ENCODE data around the gene ZBED3.
"Not testable (repeated sequence)": the region's sequence is repeated elsewhere in the genome, so short reads cannot be mapped to it uniquely, and the experiment has no call there.

ZBED3 gene

DNA sequence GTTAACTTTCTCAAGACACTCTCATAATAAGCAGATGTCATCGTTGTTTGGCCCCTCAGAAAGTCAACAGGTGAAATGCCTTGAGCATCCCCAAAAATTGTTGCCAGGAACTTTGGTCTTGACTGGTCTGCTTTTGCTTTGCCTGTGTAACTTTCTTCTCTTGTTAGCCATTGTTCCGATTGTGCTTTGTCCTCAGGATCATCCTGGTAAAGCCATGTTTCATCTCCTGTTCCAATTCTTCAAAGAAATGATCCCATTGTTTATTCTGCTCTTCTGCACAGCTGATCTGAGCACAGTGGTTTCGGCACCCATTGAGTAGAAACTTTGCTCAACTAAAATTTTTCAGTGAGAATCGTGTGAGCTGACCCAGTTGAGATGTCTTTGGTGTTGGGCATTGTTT, 8.1 kb upstream of the ZBED3 start:
- Mint-ChIP-seq H3K9me3 (peaks cover 8% of the 10 kb centered on the region), H3K27ac (no peak overlapping the region), H3K36me3 (ENCODE audit: low read depth) (peaks cover 13% of the 10 kb centered on the region), H3K4me3 (no peak overlapping the region), H3K27me3 (no peaks in the 10 kb centered on the region), H3K4me1 (ENCODE audit: low read depth) (no peaks in the 10 kb centered on the region)
- intact Hi-C loops (cut with micrococcal nuclease), result no loop called here

GRCh38 chr5:77087484-77088261, 588 bp upstream of the ZBED3 start:
- Mint-ChIP-seq H3K9me3 (no peaks in the 10 kb centered on the region), H3K4me3 (peak overlapping the region; percentile 92), H3K4me1 (ENCODE audit: low read depth) (peaks cover 18% of the 10 kb centered on the region), H3K27ac (peak overlapping the region; percentile 88), H3K27me3 (no peaks in the 10 kb centered on the region), H3K36me3 (ENCODE audit: low read depth) (peaks cover 27% of the 10 kb centered on the region)
- intact Hi-C loops (cut with micrococcal nuclease), result loop anchor here (10.0 kb wide), 1 partner anchor 397 kb away; no protein-coding TSS in a partner anchor

DNA sequence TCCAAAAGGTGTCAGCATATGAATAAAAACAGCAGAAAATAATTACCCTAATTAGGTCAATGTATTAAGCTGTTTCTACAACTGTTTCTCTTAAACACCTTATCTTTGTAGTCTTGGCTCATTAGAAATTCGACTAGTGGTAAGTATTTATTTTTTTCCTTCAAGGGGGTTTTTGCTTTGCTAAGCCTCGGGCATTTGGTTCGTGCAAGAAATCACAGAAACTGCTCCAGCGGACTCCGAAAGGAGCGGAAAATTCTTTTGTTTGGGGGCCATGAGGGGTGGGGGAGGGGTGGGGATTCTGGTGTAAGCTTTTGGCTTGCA, 757 bp downstream of the ZBED3 start:
- Mint-ChIP-seq H3K4me3 (peak overlapping the region; percentile 92), H3K9me3 (no peaks in the 10 kb centered on the region), H3K27ac (peak overlapping the region; percentile 88), H3K36me3 (ENCODE audit: low read depth) (peaks cover 32% of the 10 kb centered on the region), H3K4me1 (ENCODE audit: low read depth) (peaks cover 18% of the 10 kb centered on the region), H3K27me3 (no peaks in the 10 kb centered on the region)
- intact Hi-C loops (cut with micrococcal nuclease), result loop anchor here (10.0 kb wide), 1 partner anchor 398 kb away; no protein-coding TSS in a partner anchor

- no peak overlapping the region for H3K4me3 Mint-ChIP-seq
- intact Hi-C loops (cut with micrococcal nuclease), result loop anchor here (10.0 kb wide), 1 partner anchor 402 kb away; no protein-coding TSS in a partner anchor
- no peak overlapping the region for H3K27ac Mint-ChIP-seq
Measured at GRCh38 chr5:77083088-77083487, 4.0 kb downstream of the ZBED3 start.

GRCh38 chr5:77082280-77082679, 4.8 kb downstream of the ZBED3 start:
- no peak overlapping the region for H3K27ac Mint-ChIP-seq
- H3K4me1 Mint-ChIP-seq (ENCODE audit: low read depth), result peaks cover 7% of the 10 kb centered on the region
- no peaks in the 10 kb centered on the region for H3K9me3 Mint-ChIP-seq
- H3K27me3 Mint-ChIP-seq, result peaks cover 1% of the 10 kb centered on the region
- peaks cover 45% of the 10 kb centered on the region for H3K36me3 Mint-ChIP-seq (ENCODE audit: low read depth)
- intact Hi-C loops (cut with micrococcal nuclease), result loop anchor here (10.0 kb wide), 1 partner anchor 403 kb away; no protein-coding TSS in a partner anchor
- H3K4me3 Mint-ChIP-seq, result no peak overlapping the region

More at GRCh38 chr5:77083088-77083487, 4.0 kb downstream of the ZBED3 start:
- Mint-ChIP-seq H3K27me3 (no peaks in the 10 kb centered on the region), H3K9me3 (no peaks in the 10 kb centered on the region), H3K36me3 (ENCODE audit: low read depth) (peaks cover 45% of the 10 kb centered on the region), H3K4me1 (ENCODE audit: low read depth) (peaks cover 10% of the 10 kb centered on the region)

GRCh38 chr5:77080905-77081304, 6.2 kb downstream of the ZBED3 start:
- Mint-ChIP-seq H3K4me3 (no peak overlapping the region), H3K27me3 (peaks cover 1% of the 10 kb centered on the region), H3K9me3 (no peaks in the 10 kb centered on the region), H3K36me3 (ENCODE audit: low read depth) (peaks cover 42% of the 10 kb centered on the region), H3K4me1 (ENCODE audit: low read depth) (peaks cover 17% of the 10 kb centered on the region), H3K27ac (no peak overlapping the region)
- intact Hi-C loops (cut with micrococcal nuclease), result loop anchor here (10.0 kb wide), 1 partner anchor 404 kb away; no protein-coding TSS in a partner anchor

GRCh38 chr5:77080479-77080878, 6.6 kb downstream of the ZBED3 start:
- H3K27me3 Mint-ChIP-seq, H3K4me3 Mint-ChIP-seq, H3K27ac Mint-ChIP-seq, H3K9me3 Mint-ChIP-seq: not testable (repeated sequence)
- intact Hi-C loops (cut with micrococcal nuclease), result loop anchor here (10.0 kb wide), 1 partner anchor 404 kb away; no protein-coding TSS in a partner anchor
- Mint-ChIP-seq H3K36me3 (ENCODE audit: low read depth) (peaks cover 46% of the 10 kb centered on the region), H3K4me1 (ENCODE audit: low read depth) (peaks cover 17% of the 10 kb centered on the region)

- Mint-ChIP-seq H3K27ac (no peak overlapping the region), H3K36me3 (ENCODE audit: low read depth) (peaks cover 47% of the 10 kb centered on the region), H3K4me3 (peak overlapping the region; percentile 69), H3K9me3 (no peaks in the 10 kb centered on the region), H3K27me3 (peaks cover 1% of the 10 kb centered on the region), H3K4me1 (ENCODE audit: low read depth) (peaks cover 17% of the 10 kb centered on the region)
- intact Hi-C loops (cut with micrococcal nuclease), result loop anchor here (5.0 kb wide), 1 partner anchor 211 kb away; no protein-coding TSS in a partner anchor
Measured at GRCh38 chr5:77077829-77078176, 9.3 kb downstream of the ZBED3 start.

GRCh38 chr5:77076961-77077828, 9.9 kb downstream of the ZBED3 start:
- Mint-ChIP-seq H3K27me3 (peaks cover 1% of the 10 kb centered on the region), H3K9me3 (no peaks in the 10 kb centered on the region), H3K36me3 (ENCODE audit: low read depth) (peaks cover 43% of the 10 kb centered on the region), H3K4me1 (ENCODE audit: low read depth) (peaks cover 17% of the 10 kb centered on the region), H3K4me3 (peak overlapping the region; percentile 69), H3K27ac (no peak overlapping the region)
- intact Hi-C loops (cut with micrococcal nuclease), result loop anchor here (5.0 kb wide), 1 partner anchor 210 kb away; no protein-coding TSS in a partner anchor

GRCh38 chr5:77074745-77075144, 12.3 kb downstream of the ZBED3 start:
- Mint-ChIP-seq H3K9me3 (no peaks in the 10 kb centered on the region), H3K27ac (no peak overlapping the region), H3K4me3 (no peak overlapping the region), H3K36me3 (ENCODE audit: low read depth) (peaks cover 40% of the 10 kb centered on the region), H3K4me1 (ENCODE audit: low read depth) (peaks cover 17% of the 10 kb centered on the region), H3K27me3 (peaks cover 1% of the 10 kb centered on the region)
- intact Hi-C loops (cut with micrococcal nuclease), result loop anchor here (5.0 kb wide), 1 partner anchor 207 kb away; no protein-coding TSS in a partner anchor

GRCh38 chr5:77073667-77074066, 13.4 kb downstream of the ZBED3 start:
- intact Hi-C loops (cut with micrococcal nuclease), result no loop called here
- H3K4me1 Mint-ChIP-seq (ENCODE audit: low read depth), result peaks cover 17% of the 10 kb centered on the region
- H3K27ac Mint-ChIP-seq, result no peak overlapping the region
- no peaks in the 10 kb centered on the region for H3K9me3 Mint-ChIP-seq
- H3K4me3 Mint-ChIP-seq, result no peak overlapping the region
- peaks cover 1% of the 10 kb centered on the region for H3K27me3 Mint-ChIP-seq
- peaks cover 51% of the 10 kb centered on the region for H3K36me3 Mint-ChIP-seq (ENCODE audit: low read depth)

- Mint-ChIP-seq H3K36me3 (ENCODE audit: low read depth) (peaks cover 54% of the 10 kb centered on the region), H3K27ac (peak overlapping the region; percentile 75), H3K4me1 (ENCODE audit: low read depth) (peaks cover 18% of the 10 kb centered on the region), H3K9me3 (no peaks in the 10 kb centered on the region), H3K27me3 (no peaks in the 10 kb centered on the region), H3K4me3 (no peak overlapping the region)
- intact Hi-C loops (cut with micrococcal nuclease), result loop anchor here (10.0 kb wide), 1 partner anchor 662 kb away; the partner anchor contains the start of gene IQGAP2
Measured at GRCh38 chr5:77066823-77067442, 20.2 kb downstream of the ZBED3 start.

- no peaks in the 10 kb centered on the region for H3K27me3 Mint-ChIP-seq
- H3K36me3 Mint-ChIP-seq (ENCODE audit: low read depth), result peaks cover 60% of the 10 kb centered on the region
- H3K9me3 Mint-ChIP-seq, result no peaks in the 10 kb centered on the region
- peaks cover 18% of the 10 kb centered on the region for H3K4me1 Mint-ChIP-seq (ENCODE audit: low read depth)
- H3K27ac Mint-ChIP-seq, result peak overlapping the region; percentile 75
- H3K4me3 Mint-ChIP-seq, result no peak overlapping the region
- intact Hi-C loops (cut with micrococcal nuclease), result loop anchor here (10.0 kb wide), 1 partner anchor 661 kb away; the partner anchor contains the start of gene IQGAP2
Measured at GRCh38 chr5:77066184-77066583, 20.9 kb downstream of the ZBED3 start.
